Testis (tissue), 2 donors: ENCODE data around the gene NOTO.

ENCODE experiments used
- CTCF ChIP-seq, 3 experiments: fragments of 450-650 bp in 2 of 3; fragments of 200-600 bp in 1 of 3; sonication (generic) in 1 of 3; IDR thresholded peaks; one replicate each; pipeline ENCODE4 v1.5.1; 2016 to 2019; ENCODE audit warnings: antibody characterized with exemption in 3 of 3, mild to moderate bottlenecking in 2 of 3, moderate library complexity in 1 of 3
- POLR2A ChIP-seq: fragments of 450-650 bp; IDR thresholded peaks from one replicate; pipeline ENCODE4 v1.6.1; 2017; ENCODE audit warnings: antibody characterized with exemption, mild to moderate bottlenecking, moderate library complexity

GRCh38 chr2:73252238-73253027, 50.1 kb downstream of the NOTO start:
- TF ChIP-seq CTCF (IDR thresholded peaks at IDR 0.05) (no peak), POLR2A (no peak)
